GM12864 (cell line): ENCODE data around the gene TMEM132A.

Source experiments
- DNase-seq: peaks from one replicate; pipeline ENCODE4 v3.0.0-alpha.2; 2011; ENCODE audit warnings: low read depth
- H3K4me3 ChIP-seq: 2 replicates; pipeline ENCODE4 v1.5.1; 2011; ENCODE audit warnings: mild to moderate bottlenecking, low read depth, low read length, control low read depth
- CTCF ChIP-seq: IDR thresholded peaks from 2 replicates; pipeline ENCODE4 v1.5.1; 2011; ENCODE audit warnings: low read depth, mild to moderate bottlenecking, moderate library complexity, low read length, control low read depth, inconsistent platforms; ENCODE audit errors: missing control alignments

Gene TMEM132A

GRCh38 chr11:60897496-60897895 is 26.8 kb upstream of the TMEM132A start:
- no peak for TF ChIP-seq CTCF
- no peak for DNase-seq
- no peak overlapping the region for H3K4me3 ChIP-seq

- DNase-seq = no peak
- peak; percentile 93 for TF ChIP-seq CTCF
- H3K4me3 ChIP-seq = no peak overlapping the region
Observed at GRCh38 chr11:60899046-60899936, 25.0 kb upstream of the TMEM132A start.

- H3K4me3 ChIP-seq = no peak overlapping the region
- TF ChIP-seq CTCF = no peak
- no peak for DNase-seq
Observed at GRCh38 chr11:60899977-60900376, 24.3 kb upstream of the TMEM132A start.

- no peak for DNase-seq
- no peak for TF ChIP-seq CTCF
- no peak overlapping the region for H3K4me3 ChIP-seq
Observed at GRCh38 chr11:60900673-60901404, 23.4 kb upstream of the TMEM132A start.

- no peak for TF ChIP-seq CTCF
- no peak for DNase-seq
- H3K4me3 ChIP-seq = no peak overlapping the region
Observed at GRCh38 chr11:60902625-60903024, 21.6 kb upstream of the TMEM132A start.

- no peak for TF ChIP-seq CTCF
- no peak for DNase-seq
- peak overlapping the region; percentile 87 for H3K4me3 ChIP-seq
Observed at GRCh38 chr11:60905047-60905446, 19.2 kb upstream of the TMEM132A start.
